GM21723 (cell line): Measurements from ENCODE around the gene TTC9B.
"Not testable (repeated sequence)": the region's sequence is repeated elsewhere in the genome, so short reads cannot be mapped to it uniquely, and the experiment has no call there.

ENCODE experiments used
- ATAC-seq: cut with Tn5 transposase; IDR thresholded peaks from one replicate; pipeline ENCODE4 v1.9.1; 2021; ENCODE audit warnings: mild to moderate bottlenecking, moderate library complexity; ENCODE audit not compliant: unreplicated experiment

Gene TTC9B

GRCh38 chr19:40175820-40176219 is 42.4 kb downstream of the TTC9B start:
- ATAC-seq = no peak

GRCh38 chr19:40174092-40174491 is 44.1 kb downstream of the TTC9B start:
- ATAC-seq = no peak

- ATAC-seq = not testable (repeated sequence)
Observed at GRCh38 chr19:40171293-40171692, 46.9 kb downstream of the TTC9B start.

- ATAC-seq = not testable (repeated sequence)
Observed at GRCh38 chr19:40170303-40170989, 47.7 kb downstream of the TTC9B start.

GRCh38 chr19:40169482-40170302 is 48.5 kb downstream of the TTC9B start:
- ATAC-seq = not testable (repeated sequence)
